ENCODE measurements around the gene EVI5.

Gene EVI5

GRCh38 chr1:92784639-92785500, at the start of gene EVI5:
Gene EVI5 (minus strand): TSS chr1:92785108. CDS start chr1:92736546, 48,562 bp downstream.
- peak; percentile 93 for DNase-seq (ENCODE audit: low read depth)

GRCh38 chr1:92834617-92835016, 49.7 kb upstream of the EVI5 start:
- no peak for DNase-seq (ENCODE audit: low read depth)

GRCh38 chr1:92833840-92834239, 48.9 kb upstream of the EVI5 start:
- no peak for DNase-seq (ENCODE audit: low read depth)

GRCh38 chr1:92832537-92833114, 47.7 kb upstream of the EVI5 start:
- DNase-seq (ENCODE audit: low read depth): no peak

- peak; percentile 96 for DNase-seq (ENCODE audit: low read depth)
These were observed 47.0 kb upstream of the EVI5 start, which contains the start of gene RPL5 for GRCh38 chr1:92831762-92832536. Gene RPL5 (plus strand): TSS chr1:92832040. CDS start chr1:92832115, 75 bp downstream.

GRCh38 chr1:92831368-92831761, 46.5 kb upstream of the EVI5 start:
- no peak for DNase-seq (ENCODE audit: low read depth)

- no peak for DNase-seq (ENCODE audit: low read depth)
These were observed 41.9 kb upstream of the EVI5 start for GRCh38 chr1:92826792-92827191.

GRCh38 chr1:92822879-92823278, 38.0 kb upstream of the EVI5 start:
- DNase-seq (ENCODE audit: low read depth): no peak

- no peak for DNase-seq (ENCODE audit: low read depth)
These were observed 35.6 kb upstream of the EVI5 start for GRCh38 chr1:92820551-92820950.

GRCh38 chr1:92820024-92820423, 35.1 kb upstream of the EVI5 start:
- DNase-seq (ENCODE audit: low read depth): no peak

- peak; percentile 17 for DNase-seq (ENCODE audit: low read depth)
These were observed 33.3 kb upstream of the EVI5 start for GRCh38 chr1:92817986-92818764.

GRCh38 chr1:92817137-92817697, 32.3 kb upstream of the EVI5 start:
- DNase-seq (ENCODE audit: low read depth): no peak

- no peak for DNase-seq (ENCODE audit: low read depth)
These were observed 31.8 kb upstream of the EVI5 start for GRCh38 chr1:92816732-92817131.

GRCh38 chr1:92808381-92808780, 23.5 kb upstream of the EVI5 start:
- DNase-seq (ENCODE audit: low read depth): no peak

- no peak for DNase-seq (ENCODE audit: low read depth)
These were observed 20.3 kb upstream of the EVI5 start for GRCh38 chr1:92805216-92805615.

GRCh38 chr1:92804721-92805201, 19.9 kb upstream of the EVI5 start:
- DNase-seq (ENCODE audit: low read depth): peak; percentile 75

GRCh38 chr1:92803140-92803887, 18.4 kb upstream of the EVI5 start:
- no peak for DNase-seq (ENCODE audit: low read depth)

- no peak for DNase-seq (ENCODE audit: low read depth)
These were observed 13.1 kb upstream of the EVI5 start for GRCh38 chr1:92797961-92798360.

GRCh38 chr1:92797297-92797696, 12.4 kb upstream of the EVI5 start:
- no peak for DNase-seq (ENCODE audit: low read depth)

- peak; percentile 50 for DNase-seq (ENCODE audit: low read depth)
These were observed 10.3 kb upstream of the EVI5 start for GRCh38 chr1:92795166-92795565.

- no peak for DNase-seq (ENCODE audit: low read depth)
These were observed 7.5 kb upstream of the EVI5 start for GRCh38 chr1:92792340-92792782.

All from fibroblast of the conjunctiva (primary cell).